GM12892 (cell line): Measurements from ENCODE around the gene DPP6.

Experiments
- POLR2A ChIP-seq: IDR thresholded peaks from 2 replicates; pipeline ENCODE4 v1.6.1; 2011; ENCODE audit warnings: low read depth, low read length, control low read depth
- TAF1 ChIP-seq: IDR thresholded peaks from 2 replicates; pipeline ENCODE4 v1.6.1; 2011; ENCODE audit warnings: low read depth, mild to moderate bottlenecking, control low read depth, low read length, borderline replicate concordance

DNA sequence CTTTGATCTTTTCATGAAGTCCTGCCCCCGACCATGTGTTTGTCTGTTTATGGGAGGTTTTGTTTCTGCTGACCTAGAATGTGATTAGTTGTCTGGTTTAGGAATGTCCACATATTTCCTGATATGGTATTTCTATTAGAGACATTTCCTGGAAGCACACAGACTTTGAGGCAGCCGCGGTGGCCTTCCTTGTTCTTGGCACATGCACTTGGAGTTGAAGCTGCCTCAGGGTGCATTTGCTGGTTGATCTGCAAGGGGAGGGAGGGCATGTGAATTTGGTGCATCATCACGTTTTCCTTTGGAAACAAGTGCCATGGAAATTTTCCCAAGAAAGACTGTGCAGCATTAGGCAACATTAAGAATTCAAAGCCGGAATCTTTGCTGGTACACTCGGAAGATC is 622.0 kb downstream of the DPP6 start:
- TF ChIP-seq POLR2A (no peak), TAF1 (no peak)
